Activated CD4-positive, CD25-positive, alpha-beta regulatory T cell treated with anti-CD3 and anti-CD28 coated beads, Interleukin-2, amount 50 U/mL, for 72 hours (primary cell): ENCODE measurements around the gene SLCO2A1.

Experiments
- DNase-seq: peaks from one replicate; pipeline ENCODE4 v3.0.0; 2021

Gene SLCO2A1

GRCh38 chr3:133973249-133973980 lies 56.3 kb downstream of the SLCO2A1 start:
- no peak for DNase-seq

- DNase-seq = no peak
Observed at GRCh38 chr3:133972156-133972555, 57.6 kb downstream of the SLCO2A1 start.

- no peak for DNase-seq
Observed at GRCh38 chr3:133970916-133971315, 58.8 kb downstream of the SLCO2A1 start.

- no peak for DNase-seq
Observed at GRCh38 chr3:133970339-133970738, 59.4 kb downstream of the SLCO2A1 start.

- no peak for DNase-seq
Observed at GRCh38 chr3:133967992-133968892, 61.5 kb downstream of the SLCO2A1 start.

- no peak for DNase-seq
Observed at GRCh38 chr3:133966954-133967353, 62.8 kb downstream of the SLCO2A1 start.

- no peak for DNase-seq
Observed at GRCh38 chr3:133965906-133966305, 63.8 kb downstream of the SLCO2A1 start.

GRCh38 chr3:133965013-133965570 lies 64.6 kb downstream of the SLCO2A1 start:
- DNase-seq = no peak

GRCh38 chr3:133964547-133964946 lies 65.2 kb downstream of the SLCO2A1 start:
- DNase-seq = no peak

GRCh38 chr3:133963657-133964396 lies 65.9 kb downstream of the SLCO2A1 start:
- no peak for DNase-seq

- no peak for DNase-seq
Observed at GRCh38 chr3:133962849-133963248, 66.9 kb downstream of the SLCO2A1 start.

GRCh38 chr3:133958071-133958805 lies 71.5 kb downstream of the SLCO2A1 start:
- DNase-seq = no peak

- DNase-seq = no peak
Observed at GRCh38 chr3:133956982-133957381, 72.7 kb downstream of the SLCO2A1 start.

GRCh38 chr3:133956353-133956752 lies 73.4 kb downstream of the SLCO2A1 start:
- DNase-seq = no peak

GRCh38 chr3:133955892-133956291 lies 73.8 kb downstream of the SLCO2A1 start:
- DNase-seq = no peak

- no peak for DNase-seq
Observed at GRCh38 chr3:133954717-133955360, 74.9 kb downstream of the SLCO2A1 start.

- DNase-seq = no peak
Observed at GRCh38 chr3:133953297-133953696, 76.4 kb downstream of the SLCO2A1 start.

- no peak for DNase-seq
Observed at GRCh38 chr3:133949438-133949837, 80.3 kb downstream of the SLCO2A1 start.

- DNase-seq = no peak
Observed at GRCh38 chr3:133948996-133949395, 80.7 kb downstream of the SLCO2A1 start.

- DNase-seq = no peak
Observed at GRCh38 chr3:133948131-133948810, 81.5 kb downstream of the SLCO2A1 start.
